GM12864 (cell line): Measurements from ENCODE around the gene SORL1.

Experiments
- DNase-seq: peaks from one replicate; pipeline ENCODE4 v3.0.0-alpha.2; 2011; ENCODE audit warnings: low read depth
- H3K4me3 ChIP-seq: 2 replicates; pipeline ENCODE4 v1.5.1; 2011; ENCODE audit warnings: mild to moderate bottlenecking, low read depth, low read length, control low read depth
- TF ChIP-seq, protein P1 (sequence below): IDR thresholded peaks from 2 replicates; pipeline ENCODE4 v1.5.1; 2011; ENCODE audit warnings: low read depth, mild to moderate bottlenecking, moderate library complexity, low read length, control low read depth, inconsistent platforms; ENCODE audit errors: missing control alignments

SORL1 gene

GRCh38 chr11:121517996-121518395, 65.9 kb downstream of the SORL1 start:
- TF ChIP-seq, protein P1, sequence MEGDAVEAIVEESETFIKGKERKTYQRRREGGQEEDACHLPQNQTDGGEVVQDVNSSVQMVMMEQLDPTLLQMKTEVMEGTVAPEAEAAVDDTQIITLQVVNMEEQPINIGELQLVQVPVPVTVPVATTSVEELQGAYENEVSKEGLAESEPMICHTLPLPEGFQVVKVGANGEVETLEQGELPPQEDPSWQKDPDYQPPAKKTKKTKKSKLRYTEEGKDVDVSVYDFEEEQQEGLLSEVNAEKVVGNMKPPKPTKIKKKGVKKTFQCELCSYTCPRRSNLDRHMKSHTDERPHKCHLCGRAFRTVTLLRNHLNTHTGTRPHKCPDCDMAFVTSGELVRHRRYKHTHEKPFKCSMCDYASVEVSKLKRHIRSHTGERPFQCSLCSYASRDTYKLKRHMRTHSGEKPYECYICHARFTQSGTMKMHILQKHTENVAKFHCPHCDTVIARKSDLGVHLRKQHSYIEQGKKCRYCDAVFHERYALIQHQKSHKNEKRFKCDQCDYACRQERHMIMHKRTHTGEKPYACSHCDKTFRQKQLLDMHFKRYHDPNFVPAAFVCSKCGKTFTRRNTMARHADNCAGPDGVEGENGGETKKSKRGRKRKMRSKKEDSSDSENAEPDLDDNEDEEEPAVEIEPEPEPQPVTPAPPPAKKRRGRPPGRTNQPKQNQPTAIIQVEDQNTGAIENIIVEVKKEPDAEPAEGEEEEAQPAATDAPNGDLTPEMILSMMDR: no peak
- no peak overlapping the region for H3K4me3 ChIP-seq

GRCh38 chr11:121520243-121521144, 68.4 kb downstream of the SORL1 start:
- TF ChIP-seq, protein P1: no peak
- DNase-seq: no peak
- no peak overlapping the region for H3K4me3 ChIP-seq

More at GRCh38 chr11:121517996-121518395, 65.9 kb downstream of the SORL1 start:
- no peak for DNase-seq

DNA sequence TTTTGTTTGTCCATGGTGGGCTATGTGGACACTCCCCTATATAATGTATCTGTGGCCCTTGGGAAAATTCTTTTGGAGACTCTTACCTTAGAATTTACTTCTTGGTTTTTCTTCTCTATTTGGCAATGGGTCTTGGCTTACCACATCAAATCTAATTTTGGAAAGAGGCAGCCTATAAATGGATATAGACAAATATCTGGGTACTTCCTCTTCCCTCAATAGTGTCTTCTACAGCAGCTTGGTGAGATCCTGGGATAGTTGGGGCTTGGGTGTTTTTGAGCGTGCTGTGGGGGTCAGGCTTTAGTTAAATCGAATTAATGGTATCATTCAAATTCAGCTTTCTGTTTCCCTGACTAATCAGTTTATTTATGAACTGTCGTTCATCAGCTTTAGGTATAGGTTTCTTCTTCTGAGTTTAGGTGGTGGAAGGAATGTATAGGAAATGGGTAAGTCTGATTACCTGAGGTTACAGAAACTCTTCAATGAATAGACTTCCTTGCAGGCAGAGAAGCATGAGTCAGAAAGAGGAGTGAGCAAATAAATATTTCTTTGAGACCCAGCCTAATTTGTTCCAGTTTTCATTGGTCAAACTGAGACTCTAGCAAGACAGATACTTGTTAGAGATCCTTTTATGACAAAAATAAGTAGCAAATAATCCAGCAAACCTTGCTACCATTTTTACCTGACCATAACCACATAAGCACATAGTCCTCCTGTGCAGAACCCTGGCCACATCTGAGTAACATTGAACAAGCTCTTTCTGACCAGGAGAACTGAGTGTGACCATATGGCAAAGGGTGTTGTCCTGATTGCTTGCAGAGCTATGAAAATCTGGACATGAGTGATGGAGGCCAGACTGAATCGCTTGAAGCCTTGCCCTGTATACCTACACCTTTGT, 69.3 kb downstream of the SORL1 start:
- DNase-seq: no peak
- TF ChIP-seq, protein P1: no peak

DNA sequence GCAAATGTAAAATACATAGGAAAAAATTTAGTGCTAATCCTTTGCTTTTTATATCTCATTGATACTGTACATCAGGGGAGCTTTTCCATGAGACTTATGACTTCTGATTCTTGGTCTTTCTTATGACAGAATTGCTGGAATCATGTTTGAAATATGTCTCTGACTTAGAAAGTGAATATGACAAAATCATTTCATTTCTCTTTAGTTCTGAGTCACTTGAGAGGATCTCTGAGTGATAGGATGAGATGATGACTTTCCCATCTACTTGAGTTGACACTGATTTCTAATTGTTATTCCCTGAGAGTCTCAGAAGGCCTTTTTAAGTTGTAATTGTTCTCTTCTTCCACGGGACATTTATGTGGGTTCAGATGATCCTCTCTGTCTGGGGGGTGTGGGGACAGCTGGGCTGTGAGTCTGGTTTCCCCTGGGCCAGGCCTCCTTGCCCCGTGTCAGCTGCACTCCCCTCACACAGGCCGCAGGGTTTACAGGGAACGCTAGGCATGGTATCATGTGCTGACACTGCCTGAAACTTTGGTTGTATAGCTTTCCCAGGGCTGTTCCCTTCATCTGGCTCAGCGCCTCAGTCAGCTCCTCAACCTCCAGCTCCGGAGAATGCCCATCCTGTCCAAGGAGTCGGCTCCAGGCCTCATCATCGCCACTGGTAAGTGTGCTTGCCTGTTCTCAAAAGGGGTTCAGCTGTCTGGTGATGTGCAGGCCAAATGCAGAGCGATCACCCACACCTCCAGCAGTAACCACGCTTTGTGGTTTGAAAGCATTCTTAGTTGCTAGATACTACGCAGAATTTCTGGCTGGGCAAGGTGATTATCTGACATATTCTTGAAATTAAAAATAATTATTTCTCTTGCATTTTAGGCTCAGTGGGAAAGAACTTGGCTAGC, 70.2 kb downstream of the SORL1 start:
- DNase-seq: no peak
- TF ChIP-seq, protein P1: no peak
- no peak overlapping the region for H3K4me3 ChIP-seq

More for the DNA sequence above, 69.3 kb downstream of the SORL1 start:
- H3K4me3 ChIP-seq: no peak overlapping the region

DNA sequence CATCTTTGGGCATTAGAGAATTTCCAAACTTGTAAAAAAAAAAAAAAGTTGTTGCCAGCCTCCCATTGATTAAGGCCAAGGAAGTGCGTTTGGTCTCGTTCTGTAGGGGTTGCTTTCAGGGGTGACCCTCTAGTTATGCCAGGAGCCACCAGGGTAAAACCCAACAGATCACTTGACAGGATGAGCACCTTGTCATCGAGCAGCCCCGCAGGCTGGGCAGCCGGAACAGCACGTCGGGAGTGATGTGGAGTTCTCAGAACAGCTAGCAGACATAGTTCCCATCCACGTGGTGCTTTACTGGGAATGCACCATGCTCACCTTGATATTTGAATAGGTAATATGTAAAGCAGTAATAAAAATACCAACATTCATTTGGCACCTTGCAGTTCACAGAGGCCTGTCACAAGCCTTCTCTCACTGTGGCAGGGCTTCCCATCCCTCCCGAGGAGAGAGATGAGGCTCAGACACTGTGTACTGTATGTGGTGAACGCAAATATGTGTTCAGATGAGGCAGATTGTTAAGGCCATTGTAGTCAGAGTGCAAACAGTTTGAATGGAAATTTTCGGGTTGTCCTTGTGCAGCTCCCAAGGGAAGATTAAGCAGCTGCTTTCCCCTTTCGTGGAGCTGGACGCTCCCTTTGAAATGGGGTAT, 71.6 kb downstream of the SORL1 start:
- TF ChIP-seq, protein P1: no peak
- H3K4me3 ChIP-seq: no peak overlapping the region
- no peak for DNase-seq

DNA sequence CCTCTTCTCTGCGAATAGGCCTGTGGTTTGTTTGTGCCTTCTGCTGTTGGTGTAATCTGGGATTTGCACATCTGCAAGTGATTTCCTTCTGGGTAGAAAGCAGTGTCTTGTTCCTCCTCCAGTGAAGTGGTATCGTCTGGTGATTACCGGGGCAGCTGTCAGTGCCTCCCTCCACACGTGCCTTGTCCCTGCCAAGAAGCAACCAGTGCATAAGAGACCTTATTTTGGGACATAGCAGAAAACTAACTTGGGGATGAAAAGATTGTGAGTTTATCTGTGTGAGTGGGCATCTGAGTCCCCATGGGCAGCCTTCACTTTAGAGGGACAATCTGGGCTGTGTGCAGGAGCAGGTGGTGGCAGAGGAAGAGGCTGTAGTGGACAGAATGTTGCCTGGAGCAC, 72.1 kb downstream of the SORL1 start:
- TF ChIP-seq, protein P1: no peak
- DNase-seq: no peak
- no peak overlapping the region for H3K4me3 ChIP-seq
